22Rv1 (cell line): Measurements from ENCODE around the gene RPS10.
A peak's percentile ranks its signal among the peaks of the same experiment; 100 is the strongest.

Experiments used
- H3K27ac ChIP-seq: fragments of 450-650 bp; 2 replicates; pipeline ENCODE4 v1.5.1; 2017
- ZFX ChIP-seq: fragments of 450-650 bp; IDR thresholded peaks from 2 replicates; pipeline ENCODE4 v1.6.1; 2017; ENCODE audit warnings: antibody characterized with exemption, borderline replicate concordance
- TF ChIP-seq, protein P1 (sequence below): fragments of 450-650 bp; IDR thresholded peaks from 2 replicates; pipeline ENCODE4 v1.5.1; 2017; ENCODE audit warnings: mild to moderate bottlenecking

The RPS10 gene

DNA sequence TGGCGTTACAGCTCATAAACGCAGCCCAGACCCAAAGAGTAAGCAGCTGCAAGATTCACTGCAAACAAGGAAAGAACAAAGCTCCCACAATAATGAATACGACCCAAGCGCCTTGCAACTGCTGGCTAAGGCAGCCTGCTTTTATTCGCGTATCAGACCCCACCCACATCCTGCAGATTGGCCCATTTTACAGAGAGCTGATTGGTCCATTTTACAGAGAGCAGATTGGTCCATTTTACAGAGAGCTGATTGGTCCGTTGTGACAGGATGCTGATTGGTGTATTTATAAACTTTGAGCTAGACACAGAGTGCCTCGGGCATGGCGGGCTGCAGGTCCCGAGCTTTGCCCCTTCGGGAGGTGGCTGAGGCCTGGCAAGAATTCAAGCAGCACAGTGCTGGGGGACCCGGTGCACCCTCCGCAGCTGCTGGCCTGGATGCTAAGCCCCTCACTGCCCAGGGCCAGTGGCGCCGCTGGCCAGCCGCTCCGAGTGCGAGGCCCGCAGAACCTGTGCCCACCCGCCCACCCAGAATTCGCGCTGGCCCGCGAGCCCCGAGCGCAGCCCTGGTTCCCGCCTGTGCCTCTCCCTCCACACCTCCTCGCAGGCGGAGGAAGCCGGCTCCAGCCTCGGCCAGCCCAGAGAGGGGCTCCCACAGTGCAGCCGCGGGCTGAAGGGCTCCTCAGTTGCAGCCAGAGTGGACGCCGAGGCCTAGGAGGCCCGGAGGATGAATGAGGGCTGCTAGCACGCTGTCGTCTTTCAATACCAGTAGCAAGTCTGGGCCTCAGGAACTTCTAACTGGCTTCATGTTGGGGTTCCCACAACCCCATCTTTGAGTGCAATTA lies 11.2 kb upstream of the RPS10 start:
- no peak for TF ChIP-seq ZFX
- TF ChIP-seq, protein P1, sequence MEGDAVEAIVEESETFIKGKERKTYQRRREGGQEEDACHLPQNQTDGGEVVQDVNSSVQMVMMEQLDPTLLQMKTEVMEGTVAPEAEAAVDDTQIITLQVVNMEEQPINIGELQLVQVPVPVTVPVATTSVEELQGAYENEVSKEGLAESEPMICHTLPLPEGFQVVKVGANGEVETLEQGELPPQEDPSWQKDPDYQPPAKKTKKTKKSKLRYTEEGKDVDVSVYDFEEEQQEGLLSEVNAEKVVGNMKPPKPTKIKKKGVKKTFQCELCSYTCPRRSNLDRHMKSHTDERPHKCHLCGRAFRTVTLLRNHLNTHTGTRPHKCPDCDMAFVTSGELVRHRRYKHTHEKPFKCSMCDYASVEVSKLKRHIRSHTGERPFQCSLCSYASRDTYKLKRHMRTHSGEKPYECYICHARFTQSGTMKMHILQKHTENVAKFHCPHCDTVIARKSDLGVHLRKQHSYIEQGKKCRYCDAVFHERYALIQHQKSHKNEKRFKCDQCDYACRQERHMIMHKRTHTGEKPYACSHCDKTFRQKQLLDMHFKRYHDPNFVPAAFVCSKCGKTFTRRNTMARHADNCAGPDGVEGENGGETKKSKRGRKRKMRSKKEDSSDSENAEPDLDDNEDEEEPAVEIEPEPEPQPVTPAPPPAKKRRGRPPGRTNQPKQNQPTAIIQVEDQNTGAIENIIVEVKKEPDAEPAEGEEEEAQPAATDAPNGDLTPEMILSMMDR = no peak
- no peak overlapping the region; the same call in 1 of the 2 replicates for H3K27ac ChIP-seq

GRCh38 chr6:34435916-34436315 lies 10.0 kb upstream of the RPS10 start:
- H3K27ac ChIP-seq = peak overlapping the region; percentile 43
- TF ChIP-seq ZFX = no peak
- TF ChIP-seq, protein P1 = no peak

DNA sequence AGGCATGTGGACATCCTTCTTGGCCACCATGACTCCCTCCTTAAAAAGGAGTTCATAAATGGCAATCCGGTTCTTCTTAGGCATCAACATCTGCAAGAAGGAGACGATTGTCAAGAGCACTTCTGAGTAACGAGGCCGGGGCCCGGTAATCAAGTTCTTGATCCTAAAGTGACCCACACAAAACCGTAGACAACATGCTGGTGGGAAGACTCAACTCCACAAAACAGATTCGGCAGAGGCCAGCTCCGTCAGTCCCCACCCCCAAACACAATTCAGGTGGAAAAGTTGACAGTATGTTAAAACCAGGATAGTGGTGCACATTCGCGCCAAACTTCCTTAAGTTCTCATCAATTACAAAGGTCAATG lies 754 bp downstream of the RPS10 start:
- peak overlapping the region; percentile 83 for H3K27ac ChIP-seq
- TF ChIP-seq, protein P1 = no peak
- TF ChIP-seq ZFX = no peak

DNA sequence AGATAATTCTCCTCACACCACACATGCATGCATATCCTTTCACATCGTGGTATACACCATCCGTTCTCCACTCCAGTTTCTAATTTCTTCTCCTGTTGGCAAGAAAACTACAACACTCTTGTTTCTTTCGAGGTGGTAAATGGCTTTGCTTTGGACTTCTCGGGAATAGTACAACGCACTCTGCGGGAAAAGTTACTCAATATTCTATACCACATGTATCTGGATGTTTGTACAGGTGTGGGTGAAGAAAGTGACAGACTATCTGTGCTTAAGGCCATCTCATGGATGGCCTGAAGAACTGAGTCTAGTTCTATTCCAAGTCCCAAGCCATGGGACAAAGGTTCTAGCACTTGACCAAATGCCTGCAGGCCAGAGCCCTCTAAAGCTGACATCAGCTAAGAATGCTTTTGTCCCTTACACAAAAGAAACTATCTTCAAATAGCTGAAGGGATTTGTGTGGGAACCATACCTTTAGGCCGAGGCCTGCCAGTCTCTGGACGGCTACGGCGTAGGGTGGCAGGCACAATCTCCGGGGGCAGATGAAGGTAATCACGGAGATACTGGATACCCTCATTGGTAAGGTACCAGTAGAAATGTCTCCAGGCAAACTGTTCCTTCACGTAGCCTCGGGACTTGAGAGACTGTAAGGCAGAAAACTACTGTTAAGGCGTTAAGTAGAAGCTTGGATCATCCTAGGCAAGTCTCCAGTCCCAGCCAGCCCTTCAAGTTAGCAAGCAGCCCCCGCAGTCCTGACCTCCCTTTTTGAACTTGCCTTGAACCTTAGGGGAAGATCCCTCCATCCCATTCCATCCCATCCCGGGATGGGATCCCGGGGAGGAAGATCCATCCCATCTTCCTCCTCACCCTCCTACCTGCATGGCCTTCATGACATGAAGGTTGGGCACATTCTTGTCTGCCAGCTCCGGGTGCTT lies 1.4 kb downstream of the RPS10 start:
- no peak for TF ChIP-seq ZFX
- TF ChIP-seq, protein P1 = no peak
- H3K27ac ChIP-seq = peak overlapping the region; percentile 83

DNA sequence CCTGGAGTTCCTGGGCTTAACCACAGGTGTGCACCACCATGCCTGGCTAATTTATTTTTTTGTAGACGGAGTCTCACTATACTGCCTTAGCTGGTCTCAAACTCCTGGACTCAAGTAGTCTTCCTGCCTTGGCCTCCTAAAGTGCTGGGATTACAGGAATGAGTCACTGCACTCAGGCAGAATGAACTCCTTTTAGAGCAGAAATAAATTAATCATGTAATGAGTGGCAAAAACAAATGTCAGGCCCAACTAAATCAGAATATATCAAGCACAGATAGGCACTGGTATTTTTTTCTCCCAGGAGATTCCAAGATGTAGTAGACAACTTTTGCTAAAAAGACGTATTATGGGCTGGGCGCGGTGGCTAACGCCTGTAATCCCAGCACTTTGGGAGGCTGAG lies 2.6 kb downstream of the RPS10 start:
- H3K27ac ChIP-seq = no peak overlapping the region
- TF ChIP-seq, protein P1 = no peak
- no peak for TF ChIP-seq ZFX

- peak overlapping the region; percentile 13; the same call in 1 of the 2 replicates for H3K27ac ChIP-seq
- TF ChIP-seq, protein P1 = no peak
Observed at GRCh38 chr6:34418367-34418766, 7.5 kb downstream of the RPS10 start.
